ENCODE results near the gene NDRG4.

Gene NDRG4

DNA sequence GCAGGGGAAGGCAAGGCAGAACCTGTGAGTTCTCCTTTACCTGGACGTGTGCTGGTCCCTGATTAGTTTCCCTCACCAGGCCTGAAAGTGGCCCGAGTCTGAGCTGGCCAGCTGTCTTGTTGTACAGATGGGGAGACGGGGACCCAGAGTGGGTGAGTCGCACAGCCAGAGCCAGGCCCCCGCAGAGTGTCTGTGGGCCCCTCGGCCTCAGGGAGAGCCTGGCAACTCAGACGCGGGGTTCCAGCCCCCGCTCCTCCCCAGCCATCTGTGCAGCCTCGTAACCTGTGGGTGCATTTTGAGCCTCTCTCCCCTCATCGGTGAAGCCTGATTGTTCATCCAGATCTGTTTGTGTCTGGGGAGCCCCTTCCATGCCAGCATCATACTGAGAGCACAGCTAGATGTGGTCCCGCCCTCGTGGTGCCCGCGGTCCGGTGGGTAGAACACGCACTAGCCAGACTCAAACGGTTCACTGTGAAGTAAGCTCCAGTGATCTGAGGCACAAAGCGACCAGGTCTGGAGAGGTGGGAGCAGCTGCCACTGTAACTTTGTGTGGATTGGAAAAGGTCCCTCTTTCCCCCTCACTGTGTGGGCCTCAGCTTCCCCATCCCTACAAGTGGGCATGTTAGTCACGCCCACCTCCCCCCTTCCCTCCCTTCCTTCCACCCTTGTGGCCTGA is 6.0 kb upstream of the NDRG4 start:
- peaks cover 16% of the 10 kb centered on the region for H3K27me3 Mint-ChIP-seq (ENCODE audit: low read depth, poor library complexity)
- no peak for DNase-seq
- H3K4me1 Mint-ChIP-seq: peaks cover 48% of the 10 kb centered on the region
- no peaks in the 10 kb centered on the region for H3K9me3 Mint-ChIP-seq
- no peaks in the 10 kb centered on the region for H3K36me3 Mint-ChIP-seq (ENCODE audit: low read depth)
- TF ChIP-seq CTCF (IDR thresholded peaks at IDR 0.05): no peak
- H3K4me3 Mint-ChIP-seq: no peak overlapping the region
- no peak overlapping the region for H3K27ac Mint-ChIP-seq

DNA sequence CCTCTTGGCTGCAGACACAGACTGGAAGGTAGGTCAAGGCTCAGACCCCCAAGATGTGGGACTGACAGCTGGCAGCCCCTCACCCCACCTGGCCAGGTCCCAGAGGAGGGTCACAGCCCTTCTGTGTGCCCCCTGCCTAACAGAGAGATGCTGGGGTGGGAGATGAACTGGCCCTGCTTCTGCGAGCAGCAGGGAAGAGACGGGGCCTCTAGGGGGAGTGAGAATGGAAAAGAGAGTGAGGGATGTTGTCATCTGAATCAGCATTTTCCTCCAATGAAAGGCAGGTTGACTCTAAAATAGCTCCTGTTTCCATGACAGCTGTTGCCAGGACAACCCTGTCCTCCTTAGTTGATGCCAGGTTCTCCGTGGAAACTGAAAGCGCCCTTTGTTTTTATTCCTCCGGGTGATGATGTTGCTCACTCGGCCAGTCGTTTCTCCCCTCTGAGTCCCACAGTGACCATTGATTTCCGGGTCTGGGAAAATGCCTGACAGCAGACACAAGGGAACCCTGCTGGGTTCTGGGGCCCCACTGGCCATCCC is 4.9 kb upstream of the NDRG4 start:
- Mint-ChIP-seq H3K27ac (peak overlapping the region; percentile 92), H3K27me3 (ENCODE audit: low read depth, poor library complexity) (peaks cover 9% of the 10 kb centered on the region), H3K36me3 (ENCODE audit: low read depth) (no peaks in the 10 kb centered on the region), H3K4me3 (no peak overlapping the region), H3K4me1 (peaks cover 47% of the 10 kb centered on the region), H3K9me3 (no peaks in the 10 kb centered on the region)
- peak; percentile 81 for DNase-seq
- TF ChIP-seq CTCF (IDR thresholded peaks at IDR 0.05): peak; percentile 44

- no peak for TF ChIP-seq CTCF (IDR thresholded peaks at IDR 0.05)
- DNase-seq: no peak
- Mint-ChIP-seq H3K4me3 (peak overlapping the region; percentile 23), H3K36me3 (ENCODE audit: low read depth) (no peaks in the 10 kb centered on the region), H3K27me3 (ENCODE audit: low read depth, poor library complexity) (peaks cover 3% of the 10 kb centered on the region), H3K4me1 (peaks cover 47% of the 10 kb centered on the region), H3K9me3 (no peaks in the 10 kb centered on the region), H3K27ac (peak overlapping the region; percentile 92)
Measured at GRCh38 chr16:58495521-58496331, 4.2 kb upstream of the NDRG4 start.

DNA sequence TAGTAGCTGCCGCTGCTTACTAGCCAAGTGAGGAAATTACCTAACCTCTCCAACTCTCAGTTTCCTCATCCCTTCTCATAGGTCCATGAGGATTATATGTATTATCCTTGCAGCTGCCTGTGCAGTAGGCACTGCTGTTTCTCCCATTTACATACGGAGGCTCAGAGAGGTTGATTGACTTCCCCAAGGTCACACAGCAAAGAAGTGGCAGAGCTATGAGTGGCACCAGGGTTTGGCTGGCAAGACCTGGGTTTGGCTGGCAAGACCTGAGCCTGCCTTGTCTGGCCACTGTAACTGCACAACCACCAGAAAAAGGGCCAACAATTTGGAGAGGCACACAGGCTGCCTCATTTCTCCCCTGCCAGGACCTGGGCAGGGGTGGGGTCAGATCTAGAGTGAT is 2.5 kb upstream of the NDRG4 start:
- no peak overlapping the region for H3K4me3 Mint-ChIP-seq
- no peak overlapping the region for H3K27ac Mint-ChIP-seq
- peaks cover 9% of the 10 kb centered on the region for H3K27me3 Mint-ChIP-seq (ENCODE audit: low read depth, poor library complexity)
- no peaks in the 10 kb centered on the region for H3K36me3 Mint-ChIP-seq (ENCODE audit: low read depth)
- H3K4me1 Mint-ChIP-seq: peaks cover 51% of the 10 kb centered on the region
- H3K9me3 Mint-ChIP-seq: no peaks in the 10 kb centered on the region
- DNase-seq: no peak
- TF ChIP-seq CTCF (IDR thresholded peaks at IDR 0.05): no peak

DNA sequence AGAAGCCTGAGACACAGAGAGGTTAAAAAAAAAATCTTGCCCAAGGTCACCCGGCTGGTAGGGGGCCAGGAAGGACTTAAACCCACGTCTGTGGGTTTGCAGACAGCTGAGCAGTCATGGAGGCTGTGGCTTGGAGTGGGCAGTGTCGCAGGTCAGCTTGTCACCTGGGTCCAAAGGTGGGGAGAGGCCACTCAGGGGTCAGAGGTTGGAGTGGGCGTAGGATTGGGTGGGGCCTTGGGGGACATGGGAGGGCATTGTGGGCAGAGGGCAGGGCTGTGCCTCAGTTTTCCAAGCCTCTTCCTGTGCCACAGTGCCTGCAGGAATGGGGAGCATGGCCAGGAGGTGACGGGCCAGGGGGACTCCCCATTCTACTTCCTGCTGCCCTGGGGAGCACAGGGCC is 2.0 kb upstream of the NDRG4 start:
- no peak for TF ChIP-seq CTCF (IDR thresholded peaks at IDR 0.05)
- H3K4me1 Mint-ChIP-seq: peaks cover 46% of the 10 kb centered on the region
- no peak overlapping the region for H3K27ac Mint-ChIP-seq
- DNase-seq: no peak
- H3K9me3 Mint-ChIP-seq: no peaks in the 10 kb centered on the region
- peaks cover 13% of the 10 kb centered on the region for H3K27me3 Mint-ChIP-seq (ENCODE audit: low read depth, poor library complexity)
- no peak overlapping the region for H3K4me3 Mint-ChIP-seq
- no peaks in the 10 kb centered on the region for H3K36me3 Mint-ChIP-seq (ENCODE audit: low read depth)
